ENCODE measurements around the gene MYO7B. TPM values are rescaled to one million over a fixed set of nuclear protein-coding genes. Genes with fewer than 3 reads are reported as not detected.

MYO7B gene
- total RNA-seq, 1 donor from 2014 or later, result 3.0 TPM

GRCh38 chr2:127619203-127619590 is 83.7 kb downstream of the MYO7B start:
- H3K36me3 Mint-ChIP-seq (ENCODE audit: low read depth), result no peaks in the 10 kb centered on the region
- ChIA-PET CTCF (interaction anchor here (1.7 kb wide), 1 partner anchor 28 kb away, joined by 5 read pairs; no protein-coding TSS in a partner anchor), POLR2A (interaction anchor here (0.5 kb wide), 1 partner anchor 77 kb away, joined by 3 read pairs; no protein-coding TSS in a partner anchor)
- no peaks in the 10 kb centered on the region for H3K27me3 Mint-ChIP-seq
- H3K4me1 Mint-ChIP-seq, result peaks cover 77% of the 10 kb centered on the region
- intact Hi-C loops (cut with micrococcal nuclease), result no loop called here
- H3K9me3 Mint-ChIP-seq, result no peaks in the 10 kb centered on the region
- TF ChIP-seq CTCF (IDR thresholded peaks at IDR 0.05), result no peak
- no peak overlapping the region for H3K27ac Mint-ChIP-seq
- DNase-seq, result no peak
- peak overlapping the region; percentile 70 for H3K4me3 Mint-ChIP-seq
- ATAC-seq (ENCODE audit: low read depth), result no peak

- intact Hi-C loops (cut with micrococcal nuclease), result loop anchor here (2.0 kb wide), 1 partner anchor 21 kb away; no protein-coding TSS in a partner anchor
- CTCF ChIA-PET, result interaction anchor here (2.7 kb wide), 1 partner anchor 29 kb away, joined by 15 read pairs; no protein-coding TSS in a partner anchor
- H3K9me3 Mint-ChIP-seq, result no peaks in the 10 kb centered on the region
- no peaks in the 10 kb centered on the region for H3K36me3 Mint-ChIP-seq (ENCODE audit: low read depth)
- no peak for TF ChIP-seq CTCF (IDR thresholded peaks at IDR 0.05)
- POLR2A ChIA-PET, result interaction anchor here (1.3 to 1.7 kb wide), 4 partner anchors 11 to 82 kb away, joined by 4 to 15 read pairs (median 6); partner anchors contain the start of gene SFT2D3
- peaks cover 82% of the 10 kb centered on the region for H3K4me1 Mint-ChIP-seq
- peak overlapping the region; percentile 70 for H3K4me3 Mint-ChIP-seq
- H3K27me3 Mint-ChIP-seq, result no peaks in the 10 kb centered on the region
- peak; percentile 56 for ATAC-seq (ENCODE audit: low read depth)
- peak overlapping the region; percentile 76 for H3K27ac Mint-ChIP-seq
- DNase-seq, result peak; percentile 21
Measured at GRCh38 chr2:127619877-127620705, 84.6 kb downstream of the MYO7B start.

- intact Hi-C loops (cut with micrococcal nuclease), result loop anchor here (1.0 to 2.0 kb wide), 2 partner anchors 12 to 20 kb away; no protein-coding TSS in a partner anchor
- no peaks in the 10 kb centered on the region for H3K36me3 Mint-ChIP-seq (ENCODE audit: low read depth)
- peaks cover 80% of the 10 kb centered on the region for H3K4me1 Mint-ChIP-seq
- no peaks in the 10 kb centered on the region for H3K9me3 Mint-ChIP-seq
- peak; percentile 21 for DNase-seq
- ChIA-PET CTCF (interaction anchor here (2.7 kb wide), 1 partner anchor 30 kb away, joined by 15 read pairs; no protein-coding TSS in a partner anchor), POLR2A (interaction anchor here (1.1 to 1.7 kb wide), 5 partner anchors 10 to 81 kb away, joined by 4 to 15 read pairs (median 4); partner anchors contain the start of gene SFT2D3)
- peak overlapping the region; percentile 55 for H3K4me3 Mint-ChIP-seq
- no peak for TF ChIP-seq CTCF (IDR thresholded peaks at IDR 0.05)
- peak overlapping the region; percentile 66 for H3K27ac Mint-ChIP-seq
- no peaks in the 10 kb centered on the region for H3K27me3 Mint-ChIP-seq
- peak; percentile 87 for ATAC-seq (ENCODE audit: low read depth)
Measured at GRCh38 chr2:127620866-127621265, 85.4 kb downstream of the MYO7B start.

GRCh38 chr2:127621981-127622431 is 86.5 kb downstream of the MYO7B start:
- Mint-ChIP-seq H3K36me3 (ENCODE audit: low read depth) (no peaks in the 10 kb centered on the region), H3K27me3 (no peaks in the 10 kb centered on the region), H3K4me1 (peaks cover 78% of the 10 kb centered on the region), H3K4me3 (no peak overlapping the region), H3K9me3 (no peaks in the 10 kb centered on the region), H3K27ac (no peak overlapping the region)
- DNase-seq (peak; percentile 3), ATAC-seq (ENCODE audit: low read depth) (no peak)
- TF ChIP-seq CTCF (IDR thresholded peaks at IDR 0.05), result no peak
- ChIA-PET CTCF (interaction anchor here (1.1 to 2.7 kb wide), 2 partner anchors 12 to 31 kb away, joined by 3 to 15 read pairs; no protein-coding TSS in a partner anchor), POLR2A (no interaction called here)
- intact Hi-C loops (cut with micrococcal nuclease), result loop anchor here (1.0 to 2.0 kb wide), 2 partner anchors 11 to 19 kb away; no protein-coding TSS in a partner anchor

Measured in activated B cell treated with CpG ODN at 0.5 μM for 24 hours (primary cell).